HG03442 (cell line): ENCODE measurements around the gene MDM1.

Experiments used
- ATAC-seq: cut with Tn5 transposase; IDR thresholded peaks from one replicate; pipeline ENCODE4 v1.9.1; 2021; ENCODE audit warnings: mild to moderate bottlenecking, moderate library complexity; ENCODE audit not compliant: unreplicated experiment

Gene MDM1

GRCh38 chr12:68327896-68328295 lies 4.3 kb downstream of the MDM1 start:
- no peak for ATAC-seq

- no peak for ATAC-seq
These were observed 5.4 kb downstream of the MDM1 start for GRCh38 chr12:68326716-68327115.

GRCh38 chr12:68325966-68326365 lies 6.2 kb downstream of the MDM1 start:
- ATAC-seq, result no peak

- ATAC-seq, result no peak
These were observed 7.6 kb downstream of the MDM1 start for GRCh38 chr12:68324531-68324930.

- no peak for ATAC-seq
These were observed 11.0 kb downstream of the MDM1 start for GRCh38 chr12:68321140-68321539.

- no peak for ATAC-seq
These were observed 12.1 kb downstream of the MDM1 start for GRCh38 chr12:68319988-68320623.

GRCh38 chr12:68317047-68317667 lies 15.0 kb downstream of the MDM1 start:
- no peak for ATAC-seq

GRCh38 chr12:68310370-68310769 lies 21.8 kb downstream of the MDM1 start:
- ATAC-seq, result no peak

GRCh38 chr12:68306564-68306963 lies 25.6 kb downstream of the MDM1 start:
- no peak for ATAC-seq

- ATAC-seq, result no peak
These were observed 26.9 kb downstream of the MDM1 start for GRCh38 chr12:68305278-68305677.

- ATAC-seq, result no peak
These were observed 27.5 kb downstream of the MDM1 start for GRCh38 chr12:68304626-68305025.

GRCh38 chr12:68303850-68304249 lies 28.3 kb downstream of the MDM1 start:
- ATAC-seq, result no peak

- ATAC-seq, result no peak
These were observed 34.2 kb downstream of the MDM1 start for GRCh38 chr12:68297929-68298328.

GRCh38 chr12:68294251-68294650 lies 37.9 kb downstream of the MDM1 start:
- ATAC-seq, result no peak

- ATAC-seq, result no peak
These were observed 38.8 kb downstream of the MDM1 start for GRCh38 chr12:68293347-68293746.

- no peak for ATAC-seq
These were observed 39.8 kb downstream of the MDM1 start for GRCh38 chr12:68292151-68292943.

- ATAC-seq, result no peak
These were observed 40.6 kb downstream of the MDM1 start for GRCh38 chr12:68291396-68292036.

- ATAC-seq, result peak; percentile 99
These were observed 42.0 kb downstream of the MDM1 start for GRCh38 chr12:68290126-68290525.

GRCh38 chr12:68287106-68287505 lies 45.1 kb downstream of the MDM1 start:
- no peak for ATAC-seq

- ATAC-seq, result no peak
These were observed 45.8 kb downstream of the MDM1 start for GRCh38 chr12:68286396-68286795.

- ATAC-seq, result no peak
These were observed 46.6 kb downstream of the MDM1 start for GRCh38 chr12:68285541-68285940.
